Right ventricle myocardium superior (tissue), 1 donor: ENCODE results near the gene NNMT. TPM values are rescaled to one million over a fixed set of nuclear protein-coding genes. Genes with fewer than 3 reads are reported as not detected.

ENCODE experiments used
- ATAC-seq: fragments of 200-7000 bp; cut with Tn5 transposase; one replicate; pipeline ENCODE4 v1.9.1; 2020; ENCODE audit warnings: mild to moderate bottlenecking; ENCODE audit not compliant: poor library complexity
- DNase-seq: peaks from one replicate; pipeline ENCODE4 v3.0.0-alpha.2; 2020
- intact Hi-C: fragments of 100-400 bp; cut with DNase I; formaldehyde crosslinking; loops from one replicate; pipeline ENCODE4 v1.11.2; 2022
- total RNA-seq: library from RNA; stranded (reverse); fragmentation: NEBNext Ultra II Directional; extraction: Animal tissue kit (Norgen Biotek cat#: 25700); gene quantifications from one replicate; pipeline ENCODE4 v1.2.1, GENCODE V29; 2021
- donor health status: DM: no; HTN: yes; CAD: no; lungs with severe emphysema.

The NNMT gene
- total RNA-seq, 1 donor from 2014 or later, result 29.8 TPM

DNA sequence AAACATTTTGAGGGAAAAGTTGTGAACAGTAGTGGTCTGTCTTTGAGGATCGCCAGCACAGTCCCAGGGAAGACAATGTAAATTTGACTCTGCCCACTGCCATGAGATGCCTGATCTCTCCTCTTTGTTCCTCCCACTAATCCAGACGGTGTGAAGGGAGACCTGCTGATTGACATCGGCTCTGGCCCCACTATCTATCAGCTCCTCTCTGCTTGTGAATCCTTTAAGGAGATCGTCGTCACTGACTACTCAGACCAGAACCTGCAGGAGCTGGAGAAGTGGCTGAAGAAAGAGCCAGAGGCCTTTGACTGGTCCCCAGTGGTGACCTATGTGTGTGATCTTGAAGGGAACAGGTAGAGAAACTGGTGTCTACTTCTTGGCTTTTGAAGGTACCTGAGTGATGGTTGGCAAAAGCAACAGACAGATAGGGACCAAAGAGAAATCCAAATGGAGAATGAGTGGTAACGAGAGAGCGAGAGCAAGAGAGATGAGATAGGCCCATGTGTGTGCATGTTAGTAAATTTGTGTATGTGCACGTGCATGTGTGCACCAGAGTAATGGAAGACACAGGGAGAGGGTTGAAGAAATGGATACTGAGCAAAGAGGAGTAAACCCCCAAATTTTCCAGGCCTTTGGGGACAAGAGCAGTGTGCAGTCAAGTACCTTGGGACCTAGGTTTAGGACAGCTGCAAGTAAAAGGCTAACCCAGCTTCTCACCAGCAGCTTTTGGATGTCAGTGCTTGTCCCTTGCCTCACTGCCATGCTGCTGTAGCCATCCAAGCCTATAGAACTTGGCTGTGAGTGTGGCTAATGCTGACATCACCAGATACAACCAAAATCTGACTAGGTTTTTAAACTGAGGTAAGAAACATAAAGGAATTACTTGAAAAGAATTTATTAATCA, 1.9 kb downstream of the NNMT start:
- intact Hi-C loops, result no loop called here
- ATAC-seq, result no peak
- no peak for DNase-seq

DNA sequence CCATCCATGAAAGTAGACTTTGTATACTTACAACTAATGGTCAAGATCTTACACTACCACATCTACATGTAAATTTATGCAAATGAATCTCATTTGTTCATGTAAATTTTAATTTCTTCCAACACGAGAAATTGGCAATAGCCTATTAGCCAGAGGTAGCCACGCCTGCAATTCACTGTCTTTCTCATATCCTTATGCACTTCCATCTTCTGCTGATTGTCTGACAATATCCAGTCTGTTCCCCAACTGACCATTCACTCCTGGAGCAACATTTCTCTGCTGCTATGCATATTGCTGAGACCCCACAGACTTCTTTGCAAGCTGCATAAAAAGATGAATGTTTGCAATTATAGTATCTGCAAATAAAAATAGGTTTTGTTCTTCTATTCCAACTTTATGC, 2.5 kb downstream of the NNMT start:
- no peak for DNase-seq
- intact Hi-C loops, result no loop called here

DNA sequence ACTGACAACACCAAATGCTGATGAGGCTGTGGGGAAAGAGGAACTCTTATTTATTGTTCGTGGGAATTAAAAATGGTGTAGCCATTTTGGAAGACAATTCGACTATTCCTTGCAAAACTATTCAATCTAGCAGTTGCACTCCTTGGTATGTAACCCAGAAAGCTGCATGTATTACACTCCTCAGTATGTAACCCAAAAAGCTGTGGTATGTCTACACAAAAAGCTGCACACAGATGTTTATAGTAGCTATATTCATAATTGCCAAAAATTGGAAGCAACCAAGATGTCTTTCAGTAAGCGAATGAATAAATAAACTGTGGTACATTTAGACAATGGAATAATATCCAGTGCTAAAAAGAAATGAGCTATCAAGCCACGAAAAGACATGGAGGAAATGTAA, 4.9 kb downstream of the NNMT start:
- no peak for ATAC-seq
- intact Hi-C loops, result no loop called here

More for the DNA sequence above, 2.5 kb downstream of the NNMT start:
- no peak for ATAC-seq

DNA sequence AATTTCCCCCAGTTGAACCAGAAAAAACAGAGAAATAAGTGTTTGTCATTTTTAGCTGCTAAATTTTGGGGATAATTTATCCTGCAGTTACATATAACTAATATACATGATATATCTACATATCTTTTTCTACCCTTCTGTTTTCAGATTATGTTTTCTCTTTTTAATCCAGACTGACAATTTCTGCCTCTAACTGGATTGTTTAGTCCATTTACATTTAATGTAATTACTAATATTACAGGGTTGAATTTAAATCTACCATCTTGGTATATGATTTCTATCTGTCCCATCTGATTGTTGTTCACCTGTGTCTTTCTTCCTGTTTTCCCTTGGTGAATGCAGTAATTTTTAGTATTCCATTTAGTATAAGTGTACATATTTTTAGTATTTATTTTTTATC, 5.7 kb downstream of the NNMT start:
- ATAC-seq (no peak), DNase-seq (no peak)
- intact Hi-C loops, result no loop called here

More for the DNA sequence above, 4.9 kb downstream of the NNMT start:
- no peak for DNase-seq

DNA sequence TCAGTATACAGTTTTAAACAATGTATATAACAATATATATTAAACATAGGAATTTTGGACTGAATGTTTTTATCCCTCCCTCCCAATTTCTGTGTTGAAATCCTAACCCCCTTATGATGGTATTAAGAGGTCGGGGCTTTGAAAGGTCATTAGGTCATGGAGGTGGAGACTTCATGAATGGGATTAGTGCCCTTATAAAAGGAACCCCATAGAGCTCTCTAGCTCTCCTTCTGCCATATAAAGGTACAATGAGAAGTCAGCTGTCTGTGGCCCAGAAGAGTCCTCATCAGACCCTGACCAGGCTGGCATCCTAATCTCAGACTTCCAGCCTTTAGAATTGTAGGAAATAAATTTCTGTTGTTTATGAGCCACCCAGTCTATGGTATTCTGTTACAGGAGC, 6.5 kb downstream of the NNMT start:
- ATAC-seq, result no peak
- DNase-seq, result no peak
- intact Hi-C loops, result no loop called here

DNA sequence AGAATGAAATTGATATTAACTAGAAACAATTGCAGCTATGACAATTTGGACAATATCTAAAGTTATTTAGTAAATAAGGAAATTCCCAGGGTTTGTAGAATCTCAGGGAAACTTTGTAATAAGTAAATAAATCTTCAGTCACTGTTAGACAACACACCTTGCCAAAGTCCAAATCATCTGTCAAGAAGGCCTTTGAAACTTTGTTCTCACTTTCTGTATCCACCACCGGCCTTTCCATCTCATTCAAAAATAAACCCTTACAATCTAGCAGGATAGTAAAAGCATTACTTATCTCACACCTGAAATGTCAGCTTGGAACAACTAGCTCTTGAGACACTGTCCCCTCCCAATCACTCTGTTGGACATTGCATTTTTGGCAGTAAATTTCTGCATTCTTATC, 7.9 kb downstream of the NNMT start:
- no peak for DNase-seq
- intact Hi-C loops, result no loop called here
- ATAC-seq, result no peak

DNA sequence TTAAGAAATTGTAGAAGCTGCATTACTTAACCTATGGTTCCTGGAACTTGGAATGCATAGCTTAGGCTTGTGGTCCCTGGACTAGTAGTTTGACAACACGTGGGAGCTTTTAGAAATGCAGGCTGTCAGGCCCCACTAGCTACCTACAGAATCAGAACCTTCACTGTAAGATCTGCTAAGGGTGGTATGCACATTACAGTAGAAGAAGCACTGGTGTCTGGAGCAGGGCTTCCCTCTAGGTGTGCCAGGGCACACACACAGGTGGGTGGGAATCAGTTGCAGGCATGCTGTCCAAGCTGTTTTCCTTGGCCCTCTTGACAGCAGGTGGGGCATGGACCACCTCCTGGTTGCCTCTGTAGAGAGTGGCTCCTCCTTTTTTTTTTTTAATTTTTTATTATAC, 8.8 kb downstream of the NNMT start:
- no peak for DNase-seq
- intact Hi-C loops, result no loop called here
- ATAC-seq, result no peak

DNA sequence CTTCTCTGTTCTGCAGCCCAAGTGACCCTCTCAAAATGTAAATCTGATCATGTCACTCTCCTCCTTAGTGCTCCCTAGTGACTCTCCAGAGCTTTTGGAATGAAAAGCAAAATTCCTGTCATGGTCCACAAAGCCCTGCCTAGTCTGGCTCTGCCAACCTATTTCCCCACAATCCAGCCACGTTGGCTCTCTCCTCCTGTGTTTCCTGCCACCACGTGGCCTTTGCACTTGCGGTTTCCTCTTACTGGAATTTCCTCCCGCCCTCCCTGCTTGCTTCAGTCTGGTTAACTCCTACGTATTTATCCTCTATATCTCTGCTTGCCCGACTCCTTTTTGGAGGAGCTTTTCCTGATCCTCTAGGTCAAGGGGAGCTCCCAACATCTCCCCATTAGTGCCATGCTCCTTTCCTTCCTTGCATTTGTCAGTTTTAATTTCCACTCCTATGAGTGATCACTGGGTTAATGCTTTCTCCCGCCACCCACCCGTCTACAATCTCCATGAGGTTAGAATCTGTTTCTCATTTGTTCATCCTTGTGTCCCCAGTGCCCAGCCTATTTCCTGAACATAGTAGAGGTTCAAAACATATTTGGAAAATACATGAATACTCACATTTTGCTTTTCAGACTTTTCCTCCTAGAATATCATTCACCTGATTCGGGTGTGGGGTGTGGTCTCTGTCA, 11.5 kb downstream of the NNMT start:
- ATAC-seq, result peak; percentile 86
- intact Hi-C loops, result no loop called here
- peak; percentile 72 for DNase-seq

DNA sequence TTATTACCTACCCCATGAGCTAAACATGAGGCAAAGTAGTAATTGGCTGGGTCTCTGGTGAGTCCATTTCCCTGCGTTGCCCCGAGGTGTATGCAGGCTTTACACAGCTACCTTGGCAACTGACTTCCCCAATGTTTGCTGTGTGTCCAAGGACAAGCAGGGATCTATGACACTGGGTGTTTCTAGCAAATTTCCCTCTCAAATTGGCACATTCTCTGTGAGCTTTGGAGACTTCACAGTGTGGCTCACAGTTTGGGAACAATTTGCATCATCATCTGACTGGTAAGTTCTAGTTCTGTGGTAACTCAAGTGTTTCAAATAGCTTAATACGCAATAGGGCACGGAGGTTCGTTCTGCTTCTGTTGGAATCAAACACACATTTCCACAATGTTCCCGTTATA, 12.5 kb downstream of the NNMT start:
- DNase-seq (no peak), ATAC-seq (peak; percentile 46)
- intact Hi-C loops, result no loop called here

DNA sequence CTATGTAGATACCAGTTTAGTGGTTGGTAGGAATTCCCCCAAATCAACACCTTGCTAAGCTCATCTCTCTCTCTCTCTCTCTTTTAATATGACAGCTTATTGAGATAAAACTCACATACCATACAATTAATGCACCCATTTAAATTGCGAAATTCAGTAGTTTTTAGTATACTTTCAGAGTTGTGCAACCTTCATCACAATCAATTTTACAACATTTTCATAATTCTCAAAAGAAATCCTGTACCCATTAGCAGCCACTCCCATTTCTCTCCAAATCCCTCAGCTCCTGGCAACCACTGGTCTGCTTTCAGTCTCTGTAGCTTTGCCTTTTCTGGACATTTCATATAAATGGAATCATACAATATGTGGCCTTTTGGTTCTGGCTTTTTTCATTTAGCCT, 13.3 kb downstream of the NNMT start:
- intact Hi-C loops, result no loop called here
- no peak for ATAC-seq
- no peak for DNase-seq

DNA sequence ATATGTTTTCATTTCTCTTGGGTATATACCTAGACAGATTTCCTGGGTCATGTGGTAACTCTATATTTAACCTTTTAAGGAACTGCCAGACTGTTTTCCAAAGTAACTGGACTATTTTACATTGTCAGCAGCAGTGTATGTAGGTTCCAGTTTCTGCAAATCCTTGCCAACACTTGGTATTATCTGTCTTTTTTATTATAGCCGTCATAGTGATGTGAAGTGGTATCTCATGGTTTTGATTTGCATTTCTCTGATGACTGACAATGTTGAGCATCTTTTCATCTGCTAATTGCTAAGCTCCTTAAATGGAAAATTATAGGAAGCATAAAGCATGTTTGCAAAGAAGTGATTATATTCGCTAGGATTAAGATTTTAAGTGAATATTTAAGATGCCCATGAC, 13.9 kb downstream of the NNMT start:
- no peak for DNase-seq
- intact Hi-C loops, result no loop called here
- ATAC-seq, result no peak

DNA sequence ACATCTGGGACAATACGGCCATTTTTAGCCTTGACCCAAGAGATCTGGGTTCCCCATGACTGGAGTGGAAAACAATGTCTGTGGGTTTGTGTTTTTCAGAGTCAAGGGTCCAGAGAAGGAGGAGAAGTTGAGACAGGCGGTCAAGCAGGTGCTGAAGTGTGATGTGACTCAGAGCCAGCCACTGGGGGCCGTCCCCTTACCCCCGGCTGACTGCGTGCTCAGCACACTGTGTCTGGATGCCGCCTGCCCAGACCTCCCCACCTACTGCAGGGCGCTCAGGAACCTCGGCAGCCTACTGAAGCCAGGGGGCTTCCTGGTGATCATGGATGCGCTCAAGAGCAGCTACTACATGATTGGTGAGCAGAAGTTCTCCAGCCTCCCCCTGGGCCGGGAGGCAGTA, 15.7 kb downstream of the NNMT start:
- no peak for ATAC-seq
- no peak for DNase-seq
- intact Hi-C loops, result no loop called here

DNA sequence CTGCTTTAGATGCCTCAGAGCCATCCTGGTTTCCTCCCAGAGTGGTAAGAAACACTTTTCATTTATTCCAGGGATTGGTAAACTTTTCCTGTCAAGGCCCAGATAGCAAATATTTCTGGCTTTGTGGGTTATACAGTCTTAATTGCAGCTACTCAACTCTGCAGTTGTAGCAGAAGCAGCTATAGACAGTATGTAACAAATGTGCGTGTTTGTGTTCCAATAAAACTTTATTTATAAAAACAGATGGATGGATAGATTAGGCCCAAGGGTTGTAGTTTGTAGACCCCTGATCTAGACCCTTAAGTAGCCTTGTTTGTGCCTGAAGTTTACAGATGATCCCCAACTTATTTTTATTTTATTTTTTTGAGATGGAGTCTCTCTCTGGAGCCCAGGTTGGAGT, 17.9 kb downstream of the NNMT start:
- intact Hi-C loops, result no loop called here
- no peak for ATAC-seq
- DNase-seq, result no peak

DNA sequence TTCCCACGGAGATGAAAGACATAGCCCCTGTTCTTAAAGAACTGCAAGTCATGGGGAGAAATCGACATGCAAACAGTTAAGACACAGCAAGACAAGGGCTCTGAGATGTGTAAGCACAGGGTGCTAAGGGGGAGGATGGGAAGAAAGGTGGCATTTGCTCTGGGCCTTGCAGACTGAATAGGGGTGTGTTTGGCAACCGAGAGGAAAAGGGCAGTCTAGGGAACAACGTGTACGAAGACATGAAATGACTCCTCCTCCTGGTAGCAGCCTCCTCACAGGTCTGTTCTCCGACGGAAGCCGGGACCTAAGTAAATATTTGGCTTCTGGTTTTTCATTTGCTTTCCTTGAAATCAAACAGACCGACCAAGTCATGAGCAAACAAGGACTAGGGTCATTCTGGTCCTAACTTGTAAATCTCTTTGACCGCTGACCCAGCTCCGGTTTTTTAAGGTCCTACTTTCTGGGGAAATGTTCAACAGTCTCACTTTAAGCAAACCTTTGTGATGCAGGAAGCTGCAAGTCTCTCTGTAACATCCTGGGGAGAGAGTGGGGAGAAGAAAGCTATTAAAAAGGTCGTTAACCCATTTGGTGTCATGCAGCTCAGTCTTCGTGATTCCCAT, 19.7 kb downstream of the NNMT start:
- ATAC-seq (peak; percentile 32), DNase-seq (no peak)
- intact Hi-C loops, result no loop called here

DNA sequence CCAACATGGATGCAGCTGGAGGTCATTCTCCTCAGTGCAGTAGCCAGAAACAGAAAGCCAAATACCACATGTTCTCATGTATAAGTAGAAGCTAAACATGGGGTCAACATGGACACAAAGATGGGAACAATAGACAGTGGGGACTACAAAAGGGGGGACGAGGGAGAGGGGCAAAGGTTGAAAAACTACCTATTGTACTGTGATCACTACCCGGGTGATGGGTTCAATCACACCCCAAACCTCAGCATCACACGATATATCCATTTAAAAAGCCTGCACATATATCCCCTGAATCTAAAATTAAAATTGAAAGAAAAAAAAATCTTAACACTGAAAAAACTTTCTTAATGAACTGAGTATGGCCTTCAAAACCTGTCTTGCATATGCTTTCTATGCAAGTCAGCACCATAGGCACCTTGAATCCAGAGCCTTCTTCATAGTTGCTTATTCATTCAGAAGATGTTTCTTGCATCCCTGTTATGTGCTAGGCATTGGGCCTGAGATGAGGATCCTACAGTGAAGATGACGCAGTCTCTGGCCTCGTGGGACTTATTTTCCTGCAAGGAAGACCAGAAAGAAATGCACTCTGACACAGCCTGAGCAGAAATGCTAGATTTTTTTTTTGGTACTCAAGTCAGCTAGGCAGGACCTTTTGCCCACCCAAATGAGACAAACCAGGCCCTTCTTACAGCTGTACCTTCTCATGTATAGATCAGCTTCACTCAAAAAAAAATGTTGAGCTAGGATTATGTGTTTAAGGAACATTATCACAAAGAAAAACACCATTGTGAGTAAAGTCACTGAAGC, 21.0 kb downstream of the NNMT start:
- peak; percentile 30 for ATAC-seq
- no peak for DNase-seq
- intact Hi-C loops, result no loop called here

DNA sequence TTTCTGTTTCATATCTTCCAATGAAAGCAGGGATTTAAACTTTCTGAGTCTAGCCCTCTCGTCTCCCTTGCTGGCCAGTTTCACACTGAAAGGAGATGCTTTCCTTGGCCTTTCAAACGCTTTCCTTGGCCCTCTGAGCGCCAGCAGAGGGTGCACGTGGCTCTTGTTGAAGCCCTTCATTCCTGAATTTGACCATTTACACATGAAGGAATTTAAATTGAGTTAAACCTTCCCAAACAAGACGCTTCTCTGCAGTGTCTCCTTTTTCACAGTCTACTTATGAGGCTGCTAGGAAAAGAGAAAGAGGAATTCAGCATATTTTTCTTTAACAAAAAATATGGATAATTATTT, 21.6 kb downstream of the NNMT start:
- intact Hi-C loops, result no loop called here
- ATAC-seq (no peak), DNase-seq (peak; percentile 54)

DNA sequence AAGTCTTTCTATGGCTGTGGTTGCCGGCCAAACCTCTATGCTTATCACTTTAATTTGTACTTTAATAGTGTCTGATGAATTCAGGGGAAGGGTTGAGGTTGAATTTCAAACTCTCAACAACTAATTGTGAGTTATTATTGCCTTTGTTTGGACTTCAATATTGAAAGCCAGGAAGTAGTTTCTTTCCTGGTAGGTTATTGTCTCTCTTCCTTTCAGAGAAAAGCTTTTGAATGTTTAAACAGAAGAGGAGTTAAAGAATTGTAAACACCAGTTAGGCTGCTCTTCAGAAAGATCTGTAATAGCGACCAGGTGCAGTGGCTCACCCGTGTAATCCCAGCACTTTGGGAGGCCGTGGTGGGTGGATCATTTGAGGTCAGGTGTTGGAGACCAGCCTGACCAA, 22.2 kb downstream of the NNMT start:
- intact Hi-C loops, result no loop called here
- no peak for ATAC-seq
- no peak for DNase-seq

DNA sequence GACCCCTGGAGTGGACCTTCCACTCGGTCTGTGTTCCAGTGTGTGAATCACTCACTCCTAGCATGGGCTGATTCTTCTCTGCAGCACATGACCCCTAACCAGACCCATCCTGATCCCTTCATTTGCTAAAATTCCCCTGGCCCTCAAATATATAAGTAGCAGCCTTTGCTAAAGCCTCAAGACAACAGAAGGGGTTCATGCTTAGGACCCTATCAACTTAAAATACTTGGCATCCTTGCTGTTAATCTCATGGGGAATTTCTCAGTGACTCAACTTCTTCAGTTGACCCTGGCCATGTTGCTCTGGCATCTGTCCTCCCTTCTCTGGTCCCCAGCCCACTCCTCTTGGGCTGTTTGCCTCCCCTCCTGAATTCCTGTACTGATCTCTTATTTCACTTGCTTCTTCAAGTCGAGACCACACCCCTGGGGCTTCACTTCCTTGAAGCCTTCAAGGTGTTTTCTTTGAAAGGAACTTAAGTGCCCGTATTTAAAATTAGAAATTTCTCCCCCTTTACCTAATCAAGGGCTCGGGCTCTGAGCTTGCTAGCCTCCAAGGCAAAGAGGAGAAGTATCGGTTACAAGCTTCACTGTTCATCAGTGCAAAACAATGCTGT, 23.6 kb downstream of the NNMT start:
- intact Hi-C loops, result no loop called here
- ATAC-seq, result no peak
- DNase-seq, result no peak
